ENCODE measurements around the gene ZNF527. TPM values are rescaled to one million over a fixed set of nuclear protein-coding genes. Genes with fewer than 3 reads are reported as not detected.

ZNF527 gene
- 10 to 100 TPM in 2 of 4 donors, 1 to 10 TPM in 2; 6.1 to 13.8 (median 9.7) TPM for total RNA-seq
- 1 to 10 TPM; 1.6 to 3.1 (median 1.8) TPM for polyA plus RNA-seq

DNA sequence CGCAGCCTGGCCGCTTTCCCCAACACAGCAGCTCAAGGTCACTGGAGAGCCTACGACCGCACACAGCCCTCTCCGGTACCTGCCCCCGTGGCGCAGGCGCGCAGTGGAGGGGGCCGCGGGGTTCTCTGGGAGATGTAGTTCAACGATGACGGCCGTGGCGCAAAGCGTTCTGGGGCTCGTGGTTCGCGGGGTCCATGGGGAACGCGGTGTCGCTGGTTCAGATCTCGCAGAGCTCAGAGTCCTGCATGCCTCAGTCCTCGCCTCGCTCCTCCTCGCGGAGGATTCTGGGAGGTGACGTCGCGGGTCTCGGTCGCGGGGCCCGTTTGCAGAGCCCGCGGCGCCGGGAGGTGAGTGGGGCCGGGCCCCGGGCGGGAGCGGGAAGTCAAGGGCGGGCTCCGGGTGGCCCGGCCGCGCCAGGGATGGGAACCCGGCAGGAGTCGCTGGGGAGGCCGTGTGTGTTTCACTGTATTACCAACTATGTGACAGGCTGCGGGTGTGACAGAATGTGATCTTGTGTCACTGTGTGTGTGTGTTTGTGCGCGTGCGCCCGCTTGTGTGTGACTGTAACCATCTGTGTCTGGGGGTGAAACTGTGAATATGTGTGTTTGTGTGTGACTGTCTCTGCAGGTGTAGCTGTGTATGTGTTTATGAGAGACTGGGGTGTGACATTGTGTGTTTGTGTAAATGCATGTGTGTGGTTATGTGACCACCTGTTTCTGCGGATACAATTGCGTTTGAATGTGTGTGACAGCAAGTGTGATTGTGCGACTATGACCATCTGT lies at the start of gene ZNF527:
ZNF527 (plus strand) TSS at position 220 of the 782 bp plus-strand sequence. CDS start 3,100 bp downstream, outside the sequence.
- WGBS, 2 donors, result 1% methylated on average over 58 of the region's 58 CpGs
- Histone ChIP-seq H3K27ac (peak within 1 kb of the TSS; percentile 83 to 91 (median 86)), H3K9me3 (peaks cover 0 to 14% (median under 1%) of the 10 kb centered on the region in 4 donors), H3K4me1 (peaks cover 0 to 14% (median 6%) of the 10 kb centered on the region in 4 donors), H3K36me3 (peaks cover 7 to 23% (median 14%) of the 10 kb centered on the region in 4 donors), H3K4me3 (peak within 1 kb of the TSS; percentile 64 to 74 (median 66)), H3K27me3 (no peaks in the 10 kb centered on the region)
- intact Hi-C loops (cut with DNase I), result loop anchor here (1.0 to 5.0 kb wide), 6 partner anchors 34 to 536 kb away; partner anchors contain the start of genes SIPA1L3, ZNF568, ZNF569 and ZNF570
- TF ChIP-seq EP300 (IDR thresholded peaks at IDR 0.05), result peak in 1 of 4 donors; percentile 31
- TF ChIP-seq POLR2AphosphoS5 (IDR thresholded peaks at IDR 0.05), result peak; percentile 96 to 99 (median 99)
- TF ChIP-seq CTCF (IDR thresholded peaks at IDR 0.05), result no peak
- peak in 1 of 2 donors; percentile 90 for TF ChIP-seq POLR2A (IDR thresholded peaks at IDR 0.05)
- DNase-seq, result peak; percentile 98

DNA sequence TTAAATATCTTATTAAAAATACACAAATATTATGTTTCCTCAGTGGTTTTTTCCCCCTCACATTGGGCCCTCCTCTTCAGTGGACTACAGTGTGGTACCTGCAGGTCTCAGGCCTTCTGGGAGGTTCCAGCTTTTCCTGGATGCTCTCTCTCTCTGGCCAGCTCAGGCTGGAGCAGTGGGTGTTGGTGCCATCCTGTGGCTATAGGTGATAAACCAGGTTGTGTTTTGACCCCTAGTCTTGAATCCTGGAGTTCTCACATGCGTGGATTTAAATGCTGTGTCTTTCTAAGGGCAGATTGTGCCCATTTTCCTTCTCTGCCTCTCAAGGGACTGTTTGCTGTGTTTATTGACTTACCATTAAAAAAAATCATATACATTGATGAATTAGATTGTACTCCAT lies 41.2 kb upstream of the ZNF527 start:
- intact Hi-C loops (cut with DNase I), result loop anchor here (10.0 kb wide), 1 partner anchor 1115 kb away; the partner anchor contains the start of genes ZNF146 and ZNF565
- WGBS, 2 donors, result 80 to 86% methylated on average over 1 of the region's 1 CpG
- DNase-seq, result no peak
- TF ChIP-seq EP300 (IDR thresholded peaks at IDR 0.05) (no peak), CTCF (IDR thresholded peaks at IDR 0.05) (no peak), POLR2AphosphoS5 (IDR thresholded peaks at IDR 0.05) (no peak), POLR2A (IDR thresholded peaks at IDR 0.05) (no peak)
- H3K9me3 ChIP-seq, result no peaks in the 10 kb centered on the region
- no peak overlapping the region for H3K27ac ChIP-seq
- no peaks in the 10 kb centered on the region for H3K27me3 ChIP-seq
- peaks cover 0 to 8% (median 6%) of the 10 kb centered on the region in 4 donors for H3K4me1 ChIP-seq
- peaks cover 4 to 63% (median 17%) of the 10 kb centered on the region in 4 donors for H3K36me3 ChIP-seq
- no peak overlapping the region for H3K4me3 ChIP-seq

DNA sequence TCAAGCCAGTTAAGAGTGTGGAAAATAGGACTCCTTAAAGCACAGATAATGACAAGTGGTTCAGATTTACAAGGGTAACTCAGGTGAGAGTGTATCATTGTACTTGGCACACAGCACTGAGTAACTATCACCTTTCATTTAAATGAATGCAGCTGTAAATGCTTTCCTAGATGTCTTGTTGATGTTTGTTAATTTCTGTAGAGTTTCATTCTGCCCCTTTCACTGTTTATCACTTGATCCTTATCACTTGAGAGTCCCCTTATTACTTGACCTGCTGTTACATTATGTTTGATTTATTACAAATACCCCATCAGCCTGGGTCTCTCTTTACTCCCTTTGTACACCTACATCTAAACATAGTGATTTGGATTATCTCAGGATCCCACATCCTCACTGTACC lies 38.1 kb upstream of the ZNF527 start:
- DNase-seq, result no peak
- TF ChIP-seq EP300 (IDR thresholded peaks at IDR 0.05) (no peak), POLR2AphosphoS5 (IDR thresholded peaks at IDR 0.05) (no peak), CTCF (IDR thresholded peaks at IDR 0.05) (no peak), POLR2A (IDR thresholded peaks at IDR 0.05) (no peak)
- no peak overlapping the region for H3K4me3 ChIP-seq
- H3K4me1 ChIP-seq, result peaks cover 0 to 23% (median 18%) of the 10 kb centered on the region in 4 donors
- intact Hi-C loops (cut with DNase I), result loop anchor here (10.0 kb wide), 1 partner anchor 1118 kb away; the partner anchor contains the start of genes ZNF146 and ZNF565
- H3K36me3 ChIP-seq, result peaks cover 0 to 33% (median 12%) of the 10 kb centered on the region in 4 donors
- no peaks in the 10 kb centered on the region for H3K27me3 ChIP-seq
- H3K27ac ChIP-seq, result no peak overlapping the region
- no peaks in the 10 kb centered on the region for H3K9me3 ChIP-seq

- Histone ChIP-seq H3K36me3 (peaks cover 0 to 26% (median 9%) of the 10 kb centered on the region in 4 donors), H3K4me1 (peaks cover 0 to 26% (median 20%) of the 10 kb centered on the region in 4 donors), H3K9me3 (no peaks in the 10 kb centered on the region), H3K27me3 (no peaks in the 10 kb centered on the region), H3K27ac (peak overlapping the region in 3 of 4 donors; percentile 83 to 88 (median 84)), H3K4me3 (peak overlapping the region in 1 of 4 donors; percentile 73)
- WGBS, 2 donors, result 32 to 48% methylated on average over 1 of the region's 1 CpG
- no peak for DNase-seq
- TF ChIP-seq EP300 (IDR thresholded peaks at IDR 0.05) (no peak), POLR2A (IDR thresholded peaks at IDR 0.05) (no peak), CTCF (IDR thresholded peaks at IDR 0.05) (no peak), POLR2AphosphoS5 (IDR thresholded peaks at IDR 0.05) (no peak)
- intact Hi-C loops (cut with DNase I), result loop anchor here (10.0 kb wide), 1 partner anchor 1119 kb away; the partner anchor contains the start of genes ZNF146 and ZNF565
These were observed 37.4 kb upstream of the ZNF527 start for GRCh38 chr19:37333457-37333856.
